Loucy (cell line): ENCODE data around the gene CDKN1C.

Experiments used
- EZH2phosphoT487 ChIP-seq: fragments of 200-600 bp; IDR thresholded peaks from 2 replicates; pipeline ENCODE4 v1.6.1; 2018; ENCODE audit warnings: antibody characterized with exemption, mild to moderate bottlenecking, moderate library complexity, borderline replicate concordance
- TF ChIP-seq, protein P1 (sequence below): fragments of 200-600 bp; sonication (generic); conservative IDR thresholded peaks from 2 replicates; pipeline ENCODE4 v1.5.1; 2014; ENCODE audit warnings: mild to moderate bottlenecking, antibody characterized with exemption, low read length

GRCh38 chr11:2862395-2863275 lies 22.9 kb downstream of the CDKN1C start:
- TF ChIP-seq, protein P1, sequence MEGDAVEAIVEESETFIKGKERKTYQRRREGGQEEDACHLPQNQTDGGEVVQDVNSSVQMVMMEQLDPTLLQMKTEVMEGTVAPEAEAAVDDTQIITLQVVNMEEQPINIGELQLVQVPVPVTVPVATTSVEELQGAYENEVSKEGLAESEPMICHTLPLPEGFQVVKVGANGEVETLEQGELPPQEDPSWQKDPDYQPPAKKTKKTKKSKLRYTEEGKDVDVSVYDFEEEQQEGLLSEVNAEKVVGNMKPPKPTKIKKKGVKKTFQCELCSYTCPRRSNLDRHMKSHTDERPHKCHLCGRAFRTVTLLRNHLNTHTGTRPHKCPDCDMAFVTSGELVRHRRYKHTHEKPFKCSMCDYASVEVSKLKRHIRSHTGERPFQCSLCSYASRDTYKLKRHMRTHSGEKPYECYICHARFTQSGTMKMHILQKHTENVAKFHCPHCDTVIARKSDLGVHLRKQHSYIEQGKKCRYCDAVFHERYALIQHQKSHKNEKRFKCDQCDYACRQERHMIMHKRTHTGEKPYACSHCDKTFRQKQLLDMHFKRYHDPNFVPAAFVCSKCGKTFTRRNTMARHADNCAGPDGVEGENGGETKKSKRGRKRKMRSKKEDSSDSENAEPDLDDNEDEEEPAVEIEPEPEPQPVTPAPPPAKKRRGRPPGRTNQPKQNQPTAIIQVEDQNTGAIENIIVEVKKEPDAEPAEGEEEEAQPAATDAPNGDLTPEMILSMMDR: no peak
- TF ChIP-seq EZH2phosphoT487: no peak
